Measurements from ENCODE around the gene UGT3A1.
"Not testable (repeated sequence)": the region's sequence is repeated elsewhere in the genome, so short reads cannot be mapped to it uniquely, and the experiment has no call there.

Gene UGT3A1

GRCh38 chr5:35990941-35991611, at the start of gene UGT3A1:
TSS of gene UGT3A1 (minus strand) at chr5:35991390. CDS start at chr5:35991240, 150 bp downstream.
- DNase-seq: no peak

- DNase-seq: no peak
These were observed 44.5 kb upstream of the UGT3A1 start for GRCh38 chr5:36035696-36036095.

GRCh38 chr5:36034536-36035134, 43.4 kb upstream of the UGT3A1 start:
- not testable (repeated sequence) for DNase-seq

GRCh38 chr5:36033486-36033885, 42.3 kb upstream of the UGT3A1 start:
- no peak for DNase-seq

GRCh38 chr5:36033047-36033446, 41.9 kb upstream of the UGT3A1 start:
- no peak for DNase-seq

GRCh38 chr5:36031223-36031622, 40.0 kb upstream of the UGT3A1 start:
- DNase-seq: no peak

GRCh38 chr5:36029914-36030313, 38.7 kb upstream of the UGT3A1 start:
- DNase-seq: no peak

- DNase-seq: peak; percentile 7
These were observed 37.8 kb upstream of the UGT3A1 start for GRCh38 chr5:36028816-36029465.

GRCh38 chr5:36027711-36028110, 36.5 kb upstream of the UGT3A1 start:
- DNase-seq: no peak

GRCh38 chr5:36026706-36027465, 35.7 kb upstream of the UGT3A1 start:
- no peak for DNase-seq

- not testable (repeated sequence) for DNase-seq
These were observed 31.1 kb upstream of the UGT3A1 start for GRCh38 chr5:36022246-36022645.

- not testable (repeated sequence) for DNase-seq
These were observed 28.4 kb upstream of the UGT3A1 start for GRCh38 chr5:36019584-36019983.

GRCh38 chr5:36017622-36018021, 26.4 kb upstream of the UGT3A1 start:
- DNase-seq: no peak

- no peak for DNase-seq
These were observed 25.8 kb upstream of the UGT3A1 start for GRCh38 chr5:36017004-36017403.

GRCh38 chr5:36013182-36013581, 22.0 kb upstream of the UGT3A1 start:
- no peak for DNase-seq

GRCh38 chr5:36009698-36010097, 18.5 kb upstream of the UGT3A1 start:
- DNase-seq: no peak

GRCh38 chr5:36007366-36007765, 16.2 kb upstream of the UGT3A1 start:
- DNase-seq: no peak

GRCh38 chr5:36006163-36006562, 15.0 kb upstream of the UGT3A1 start:
- DNase-seq: no peak

- DNase-seq: no peak
These were observed 9.8 kb upstream of the UGT3A1 start for GRCh38 chr5:36001032-36001431.

- no peak for DNase-seq
These were observed 8.4 kb upstream of the UGT3A1 start for GRCh38 chr5:35999547-35999946.

- no peak for DNase-seq
These were observed 4.9 kb upstream of the UGT3A1 start for GRCh38 chr5:35996076-35996475.

- DNase-seq: no peak
These were observed 670 bp downstream of the UGT3A1 start for GRCh38 chr5:35990520-35990919.

- DNase-seq: no peak
These were observed 2.7 kb downstream of the UGT3A1 start for GRCh38 chr5:35988529-35988928.

GRCh38 chr5:35987776-35988175, 3.4 kb downstream of the UGT3A1 start:
- no peak for DNase-seq

Measured in EL (cell line).